ENCODE data around the gene UTS2B.
"Not testable (repeated sequence)": the region's sequence is repeated elsewhere in the genome, so short reads cannot be mapped to it uniquely, and the experiment has no call there.

Gene UTS2B

GRCh38 chr3:191254098-191254873 is 76.0 kb downstream of the UTS2B start:
- no peak overlapping the region for H3K4me3 ChIP-seq (ENCODE audit: low read length)
- no peak overlapping the region for H3K9ac ChIP-seq (ENCODE audit: low read depth, low read length)
- H3K4me2 ChIP-seq (ENCODE audit: low read length), result no peak overlapping the region
- H3K4me1 ChIP-seq (ENCODE audit: control insufficient read depth, insufficient read depth, low read length), result no peaks in the 10 kb centered on the region
- H3K9me3 ChIP-seq (replicated peaks; ENCODE audit: low read length), result no peaks in the 10 kb centered on the region
- no peaks in the 10 kb centered on the region for H3K27me3 ChIP-seq (ENCODE audit: control insufficient read depth, insufficient read depth, low read length)
- no peaks in the 10 kb centered on the region for H3K36me3 ChIP-seq (ENCODE audit: insufficient read depth, low read length)

GRCh38 chr3:191253089-191253799 is 77.1 kb downstream of the UTS2B start:
- Histone ChIP-seq H3K4me1 (ENCODE audit: control insufficient read depth, insufficient read depth, low read length) (no peaks in the 10 kb centered on the region), H3K36me3 (ENCODE audit: insufficient read depth, low read length) (no peaks in the 10 kb centered on the region), H3K9me3 (replicated peaks; ENCODE audit: low read length) (no peaks in the 10 kb centered on the region), H3K27me3 (ENCODE audit: control insufficient read depth, insufficient read depth, low read length) (no peaks in the 10 kb centered on the region), H3K9ac (ENCODE audit: low read depth, low read length) (no peak overlapping the region), H3K4me2 (ENCODE audit: low read length) (no peak overlapping the region), H3K4me3 (ENCODE audit: low read length) (no peak overlapping the region)

- H3K4me2 ChIP-seq (ENCODE audit: low read length), result no peak overlapping the region
- no peak overlapping the region for H3K9ac ChIP-seq (ENCODE audit: low read depth, low read length)
- no peaks in the 10 kb centered on the region for H3K9me3 ChIP-seq (replicated peaks; ENCODE audit: low read length)
- no peak overlapping the region for H3K4me3 ChIP-seq (ENCODE audit: low read length)
- H3K27me3 ChIP-seq (ENCODE audit: control insufficient read depth, insufficient read depth, low read length), result no peaks in the 10 kb centered on the region
- H3K36me3 ChIP-seq (ENCODE audit: insufficient read depth, low read length), result no peaks in the 10 kb centered on the region
- H3K4me1 ChIP-seq (ENCODE audit: control insufficient read depth, insufficient read depth, low read length), result peaks cover 6% of the 10 kb centered on the region
These were observed 83.7 kb downstream of the UTS2B start for GRCh38 chr3:191246630-191247029.

DNA sequence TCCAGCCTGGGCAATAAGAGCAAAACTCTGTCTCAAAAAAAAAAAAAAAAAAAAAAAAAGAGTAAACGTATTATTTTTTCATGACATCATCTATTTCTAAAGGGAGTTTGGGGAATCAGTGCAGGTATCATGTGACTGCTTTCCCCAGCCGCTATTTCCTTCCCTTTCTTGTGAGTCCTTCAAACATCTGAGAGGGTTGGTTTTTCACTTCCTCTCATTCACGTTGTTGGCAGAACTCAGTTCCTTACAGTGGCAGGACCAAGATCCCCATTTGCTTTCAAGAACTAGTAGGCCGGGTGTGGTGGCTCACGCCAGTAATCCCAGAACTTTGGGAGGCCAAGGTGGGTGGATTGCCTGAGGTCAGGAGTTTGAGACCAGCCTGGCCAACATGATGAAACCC is 84.3 kb downstream of the UTS2B start:
- H3K9ac ChIP-seq (ENCODE audit: low read depth, low read length); H3K4me3 ChIP-seq (ENCODE audit: low read length); H3K4me2 ChIP-seq (ENCODE audit: low read length); H3K36me3 ChIP-seq (ENCODE audit: insufficient read depth, low read length); H3K27me3 ChIP-seq (ENCODE audit: control insufficient read depth, insufficient read depth, low read length); H3K4me1 ChIP-seq (ENCODE audit: control insufficient read depth, insufficient read depth, low read length); H3K9me3 ChIP-seq (replicated peaks; ENCODE audit: low read length): not testable (repeated sequence)

GRCh38 chr3:191244242-191244867 is 86.0 kb downstream of the UTS2B start:
- Histone ChIP-seq H3K4me3 (ENCODE audit: low read length) (no peak overlapping the region), H3K36me3 (ENCODE audit: insufficient read depth, low read length) (no peaks in the 10 kb centered on the region), H3K4me1 (ENCODE audit: control insufficient read depth, insufficient read depth, low read length) (peaks cover 11% of the 10 kb centered on the region), H3K27me3 (ENCODE audit: control insufficient read depth, insufficient read depth, low read length) (no peaks in the 10 kb centered on the region), H3K4me2 (ENCODE audit: low read length) (no peak overlapping the region), H3K9ac (ENCODE audit: low read depth, low read length) (no peak overlapping the region), H3K9me3 (replicated peaks; ENCODE audit: low read length) (no peaks in the 10 kb centered on the region)

DNA sequence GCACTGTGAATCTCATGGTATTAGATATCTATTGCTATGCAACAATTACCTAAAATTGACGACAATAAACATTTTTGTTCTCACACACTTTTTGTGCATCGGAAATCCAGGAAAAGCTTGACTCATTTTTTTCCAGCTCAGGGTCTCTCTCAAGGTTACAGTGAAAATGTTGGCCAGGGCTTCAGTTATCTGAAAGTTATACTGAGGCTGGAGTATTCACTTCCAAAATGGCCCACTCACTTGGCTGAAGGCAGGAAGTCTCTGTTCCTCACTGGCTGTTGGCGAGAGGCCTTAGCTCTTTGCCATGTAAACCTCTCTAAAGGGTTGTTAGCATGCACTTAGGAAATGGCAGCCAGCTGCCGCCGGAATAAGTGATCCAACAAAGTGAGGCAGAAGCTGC is 89.8 kb downstream of the UTS2B start:
- Histone ChIP-seq H3K9ac (ENCODE audit: low read depth, low read length) (no peak overlapping the region), H3K9me3 (replicated peaks; ENCODE audit: low read length) (no peaks in the 10 kb centered on the region), H3K36me3 (ENCODE audit: insufficient read depth, low read length) (no peaks in the 10 kb centered on the region)

GRCh38 chr3:191239407-191240031 is 90.8 kb downstream of the UTS2B start:
- Histone ChIP-seq H3K4me1 (ENCODE audit: control insufficient read depth, insufficient read depth, low read length) (peaks cover 48% of the 10 kb centered on the region), H3K36me3 (ENCODE audit: insufficient read depth, low read length) (no peaks in the 10 kb centered on the region), H3K27me3 (ENCODE audit: control insufficient read depth, insufficient read depth, low read length) (no peaks in the 10 kb centered on the region), H3K9ac (ENCODE audit: low read depth, low read length) (no peak overlapping the region), H3K4me3 (ENCODE audit: low read length) (no peak overlapping the region), H3K4me2 (ENCODE audit: low read length) (no peak overlapping the region), H3K9me3 (replicated peaks; ENCODE audit: low read length) (no peaks in the 10 kb centered on the region)

More for the DNA sequence above, 89.8 kb downstream of the UTS2B start:
- Histone ChIP-seq H3K4me2 (ENCODE audit: low read length) (no peak overlapping the region), H3K4me1 (ENCODE audit: control insufficient read depth, insufficient read depth, low read length) (peaks cover 41% of the 10 kb centered on the region), H3K4me3 (ENCODE audit: low read length) (no peak overlapping the region), H3K27me3 (ENCODE audit: control insufficient read depth, insufficient read depth, low read length) (no peaks in the 10 kb centered on the region)

GRCh38 chr3:191238321-191238817 is 92.0 kb downstream of the UTS2B start:
- Histone ChIP-seq H3K4me3 (ENCODE audit: low read length) (peak overlapping the region; percentile 26), H3K27me3 (ENCODE audit: control insufficient read depth, insufficient read depth, low read length) (no peaks in the 10 kb centered on the region), H3K4me2 (ENCODE audit: low read length) (peak overlapping the region; percentile 20), H3K9me3 (replicated peaks; ENCODE audit: low read length) (no peaks in the 10 kb centered on the region), H3K9ac (ENCODE audit: low read depth, low read length) (peak overlapping the region; percentile 26), H3K36me3 (ENCODE audit: insufficient read depth, low read length) (no peaks in the 10 kb centered on the region), H3K4me1 (ENCODE audit: control insufficient read depth, insufficient read depth, low read length) (peaks cover 48% of the 10 kb centered on the region)

GRCh38 chr3:191237047-191237882 is 93.1 kb downstream of the UTS2B start:
- Histone ChIP-seq H3K9ac (ENCODE audit: low read depth, low read length) (no peak overlapping the region), H3K9me3 (replicated peaks; ENCODE audit: low read length) (no peaks in the 10 kb centered on the region), H3K4me1 (ENCODE audit: control insufficient read depth, insufficient read depth, low read length) (peaks cover 48% of the 10 kb centered on the region), H3K4me3 (ENCODE audit: low read length) (no peak overlapping the region), H3K27me3 (ENCODE audit: control insufficient read depth, insufficient read depth, low read length) (no peaks in the 10 kb centered on the region), H3K36me3 (ENCODE audit: insufficient read depth, low read length) (no peaks in the 10 kb centered on the region), H3K4me2 (ENCODE audit: low read length) (no peak overlapping the region)

- Histone ChIP-seq H3K9ac (ENCODE audit: low read depth, low read length) (no peak overlapping the region), H3K4me2 (ENCODE audit: low read length) (no peak overlapping the region), H3K36me3 (ENCODE audit: insufficient read depth, low read length) (no peaks in the 10 kb centered on the region), H3K4me1 (ENCODE audit: control insufficient read depth, insufficient read depth, low read length) (peaks cover 48% of the 10 kb centered on the region), H3K4me3 (ENCODE audit: low read length) (no peak overlapping the region), H3K9me3 (replicated peaks; ENCODE audit: low read length) (no peaks in the 10 kb centered on the region), H3K27me3 (ENCODE audit: control insufficient read depth, insufficient read depth, low read length) (no peaks in the 10 kb centered on the region)
These were observed 93.7 kb downstream of the UTS2B start for GRCh38 chr3:191236646-191237045.

Data from skeletal muscle satellite cell (primary cell).